Activated T-cell treated with anti-CD3 and anti-CD28 coated beads for 24 hours (primary cell): ENCODE measurements around the gene MICOS13.
A peak's percentile ranks its signal among the peaks of the same experiment; 100 is the strongest.

Experiments used
- DNase-seq: peaks from one replicate; pipeline ENCODE4 v3.0.0-alpha.2; 2020; ENCODE audit warnings: low read depth

MICOS13 gene

DNA sequence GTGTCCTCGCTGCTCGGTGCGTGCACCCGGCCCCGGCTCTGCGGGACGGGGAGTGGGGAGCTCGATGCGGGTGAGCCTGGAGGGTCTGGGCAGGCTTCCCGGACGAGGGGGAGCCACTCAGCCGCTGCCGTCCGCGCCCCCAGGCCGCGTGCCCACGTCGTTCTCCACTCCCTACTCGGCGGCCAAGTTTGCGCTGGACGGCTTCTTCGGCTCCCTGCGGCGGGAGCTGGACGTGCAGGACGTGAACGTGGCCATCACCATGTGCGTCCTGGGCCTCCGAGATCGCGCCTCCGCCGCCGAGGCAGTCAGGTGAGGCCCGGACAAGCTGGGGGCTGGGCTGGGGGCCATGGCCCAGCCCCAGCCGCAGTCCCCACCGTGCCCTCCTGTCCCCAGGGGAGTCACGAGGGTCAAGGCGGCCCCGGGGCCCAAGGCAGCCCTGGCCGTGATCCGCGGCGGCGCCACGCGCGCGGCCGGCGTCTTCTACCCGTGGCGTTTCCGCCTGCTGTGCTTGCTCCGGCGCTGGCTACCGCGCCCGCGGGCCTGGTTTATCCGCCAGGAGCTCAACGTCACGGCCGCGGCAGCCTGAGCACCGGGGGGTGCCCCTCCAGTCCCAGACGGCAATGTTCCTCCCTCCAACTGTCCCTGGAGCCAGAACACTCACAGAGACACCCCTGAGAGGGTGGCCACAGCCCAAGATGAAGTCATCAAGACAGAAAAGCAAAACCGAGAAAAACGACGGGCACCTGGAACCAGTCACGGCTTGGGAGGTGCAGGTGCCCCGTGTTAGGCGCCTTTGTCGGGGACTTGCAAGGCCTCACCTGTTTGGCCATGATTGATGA, 7.3 kb upstream of the MICOS13 start:
- no peak for DNase-seq

DNA sequence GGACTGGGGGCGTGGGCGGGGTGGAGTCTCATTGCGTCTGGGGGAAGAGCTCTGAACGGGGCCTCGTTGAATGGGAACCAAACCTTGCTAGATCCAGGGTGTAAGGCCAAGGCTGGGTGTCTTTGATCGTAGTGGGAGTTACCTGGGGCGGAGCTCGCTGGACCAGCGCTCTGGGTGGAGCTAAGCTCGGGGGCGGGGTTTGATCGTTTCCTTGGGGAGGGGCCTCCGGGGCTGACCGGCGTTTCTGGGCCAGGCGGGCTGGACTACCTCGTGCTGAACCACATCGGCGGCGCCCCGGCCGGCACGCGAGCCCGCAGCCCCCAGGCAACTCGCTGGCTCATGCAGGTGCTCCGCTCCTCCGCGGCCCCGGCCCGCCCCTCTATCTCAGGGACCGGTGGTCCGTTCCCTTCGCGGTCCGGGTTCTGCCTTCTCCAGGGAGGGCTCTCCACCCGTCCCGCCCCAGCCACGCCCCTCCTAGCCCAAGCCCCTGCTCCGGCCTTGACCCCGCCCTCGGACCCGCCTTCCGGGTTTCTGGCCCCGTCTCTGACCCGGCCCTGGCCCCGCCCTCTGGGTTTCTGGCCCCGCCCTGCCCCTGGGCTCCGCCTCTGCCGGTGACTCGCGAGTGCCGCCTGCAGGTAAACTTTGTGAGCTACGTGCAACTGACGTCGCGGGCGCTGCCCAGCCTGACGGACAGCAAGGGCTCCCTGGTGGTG, 6.5 kb upstream of the MICOS13 start:
- peak; percentile 99 for DNase-seq

DNA sequence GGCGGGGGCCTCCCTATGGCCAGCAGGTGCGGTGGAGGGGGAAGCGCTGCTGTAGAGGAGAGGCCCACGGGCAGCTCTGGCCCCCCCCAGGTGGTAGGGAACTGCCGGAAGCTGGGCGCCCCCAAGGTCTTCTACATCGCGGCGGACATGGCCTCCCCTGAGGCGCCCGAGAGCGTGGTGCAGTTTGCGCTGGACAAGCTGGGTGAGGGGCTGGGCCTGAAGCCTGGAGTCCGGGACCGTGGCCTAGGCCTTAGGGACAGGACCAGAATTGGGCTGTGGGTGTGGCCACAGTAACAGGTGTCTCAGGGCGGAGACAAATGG, 6.0 kb upstream of the MICOS13 start:
- DNase-seq: no peak

DNA sequence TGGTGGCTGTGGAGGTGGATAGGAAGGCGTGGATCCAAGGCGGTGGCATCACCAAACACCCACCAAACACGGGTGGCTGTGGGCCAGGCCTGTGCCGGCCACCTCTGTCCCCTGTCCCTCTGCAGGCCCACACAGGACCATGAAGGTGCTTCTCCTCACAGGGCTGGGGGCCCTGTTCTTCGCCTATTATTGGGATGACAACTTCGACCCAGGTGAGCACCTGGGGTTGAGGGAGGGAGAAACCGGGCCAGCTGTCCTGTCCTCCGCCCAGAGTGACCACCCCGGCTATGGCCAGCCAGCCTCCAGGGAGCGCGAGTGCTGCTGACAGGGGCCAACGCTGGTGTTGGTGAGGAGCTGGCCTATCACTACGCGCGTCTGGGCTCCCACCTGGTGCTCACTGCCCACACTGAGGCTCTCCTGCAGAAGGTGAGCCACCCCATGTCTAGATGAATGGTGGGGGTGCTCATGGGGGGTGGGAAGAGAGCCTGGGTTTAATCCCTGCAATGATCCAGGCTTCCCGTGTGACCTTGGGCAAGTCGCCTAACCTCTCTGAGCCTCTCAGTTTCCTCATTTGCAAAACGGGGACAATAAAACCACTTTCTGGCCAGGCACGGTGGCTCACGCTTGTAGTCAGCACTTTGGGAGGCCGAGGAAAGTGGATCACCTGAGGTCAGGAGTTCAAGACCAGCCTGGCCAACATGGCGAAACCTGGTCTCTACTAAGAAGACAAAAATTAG, 4.5 kb upstream of the MICOS13 start:
- no peak for DNase-seq

DNA sequence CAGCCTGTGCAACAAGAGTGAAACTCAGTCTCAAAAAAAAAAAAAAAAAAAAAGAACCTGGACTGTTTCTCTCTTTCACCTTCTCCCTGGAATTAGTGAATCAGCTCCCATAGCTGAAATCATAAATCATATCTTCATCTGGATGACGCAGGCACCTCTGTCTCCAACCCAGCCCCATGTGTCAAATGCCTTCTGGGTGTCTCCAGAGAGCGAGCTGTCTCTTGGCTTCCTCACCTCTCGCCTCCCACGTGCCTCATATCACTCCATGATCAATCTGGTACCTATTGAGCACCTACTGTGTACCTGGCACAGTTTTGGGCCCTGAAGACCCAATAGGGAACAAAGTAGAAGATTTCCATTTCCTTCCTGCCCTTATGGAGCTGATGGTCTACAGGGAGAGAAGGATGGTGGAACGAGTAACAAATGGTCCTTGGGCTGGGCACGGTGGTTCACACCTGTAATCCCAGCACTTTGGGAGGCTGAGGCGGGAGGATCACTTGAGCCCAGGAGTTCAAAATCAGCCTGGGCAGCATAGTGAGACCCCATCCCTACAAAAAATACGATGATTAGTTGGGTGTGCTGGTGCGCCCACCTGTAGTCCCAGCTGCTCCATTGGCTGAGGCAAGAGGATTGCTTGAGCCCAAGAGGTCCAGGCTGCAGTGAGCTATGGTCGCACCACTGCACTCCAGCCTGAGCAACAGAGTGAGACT, 3.0 kb upstream of the MICOS13 start:
- no peak for DNase-seq

DNA sequence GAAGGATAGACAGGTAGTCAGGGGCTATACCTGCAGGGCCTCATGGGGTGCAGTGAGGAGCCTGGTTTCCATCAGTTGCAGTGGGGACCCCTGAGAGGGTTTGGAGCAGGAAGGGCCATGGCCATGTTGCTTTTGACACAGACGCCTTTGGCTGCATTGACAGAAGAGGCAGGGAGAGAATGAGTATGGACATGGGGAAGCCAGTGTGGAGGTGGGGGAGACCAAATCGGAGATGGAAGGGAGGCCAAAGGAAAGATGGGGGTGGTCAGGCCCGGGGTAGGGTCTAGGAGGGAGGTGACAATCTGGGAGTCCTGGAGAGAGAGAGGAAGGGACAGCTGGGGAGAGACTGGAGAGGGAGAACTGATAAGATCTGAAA, 1.8 kb upstream of the MICOS13 start:
- no peak for DNase-seq

DNA sequence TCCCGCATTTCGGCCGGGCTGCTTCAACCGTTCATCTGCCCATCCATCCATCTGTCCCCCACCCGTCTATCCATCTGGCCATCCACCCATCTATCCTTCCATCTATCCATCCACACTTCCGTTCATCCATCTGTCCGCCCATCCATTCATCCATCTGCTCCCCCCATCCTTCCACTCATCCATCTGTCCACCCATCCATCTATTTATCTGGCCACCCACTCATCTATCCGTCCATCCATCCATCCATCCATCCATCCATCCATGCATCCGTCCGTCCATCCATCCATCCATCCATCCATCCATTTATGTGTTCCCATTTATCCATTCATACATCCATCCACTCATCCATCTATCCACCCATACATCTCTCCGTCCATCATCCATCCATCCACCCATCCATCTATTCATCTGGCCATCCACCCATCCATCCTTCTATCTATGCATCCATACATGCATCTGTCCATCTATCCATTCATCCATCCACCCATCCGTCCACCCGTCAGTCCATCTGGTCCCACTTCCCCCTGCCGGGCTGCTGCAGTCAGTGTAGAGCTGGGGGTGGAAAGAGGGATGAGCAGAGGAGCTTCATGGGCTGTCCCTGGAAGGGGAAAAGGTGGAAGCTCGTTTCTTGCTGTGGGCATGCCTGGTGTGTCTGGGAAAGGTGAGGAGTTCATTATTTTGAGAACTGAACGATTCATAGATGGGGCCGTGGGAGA, 1.2 kb upstream of the MICOS13 start:
- DNase-seq: no peak

DNA sequence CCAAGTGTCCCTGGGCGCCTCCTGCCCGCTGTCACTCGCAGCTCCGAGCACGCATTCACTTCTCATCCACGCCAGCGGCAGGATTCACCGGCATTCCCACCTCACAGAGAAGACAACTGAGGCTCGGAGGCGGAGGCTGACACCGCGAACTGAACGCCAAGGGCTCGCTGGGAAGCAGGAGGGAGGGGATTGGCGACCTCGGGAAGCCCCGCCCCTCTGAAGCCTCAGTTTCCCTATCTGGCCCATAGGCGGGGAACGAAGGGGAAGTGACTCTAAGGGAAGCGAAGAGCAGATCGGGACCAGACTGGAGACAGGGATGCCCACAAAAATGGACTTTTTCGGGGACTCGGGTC, 256 bp downstream of the MICOS13 start:
- DNase-seq: no peak

DNA sequence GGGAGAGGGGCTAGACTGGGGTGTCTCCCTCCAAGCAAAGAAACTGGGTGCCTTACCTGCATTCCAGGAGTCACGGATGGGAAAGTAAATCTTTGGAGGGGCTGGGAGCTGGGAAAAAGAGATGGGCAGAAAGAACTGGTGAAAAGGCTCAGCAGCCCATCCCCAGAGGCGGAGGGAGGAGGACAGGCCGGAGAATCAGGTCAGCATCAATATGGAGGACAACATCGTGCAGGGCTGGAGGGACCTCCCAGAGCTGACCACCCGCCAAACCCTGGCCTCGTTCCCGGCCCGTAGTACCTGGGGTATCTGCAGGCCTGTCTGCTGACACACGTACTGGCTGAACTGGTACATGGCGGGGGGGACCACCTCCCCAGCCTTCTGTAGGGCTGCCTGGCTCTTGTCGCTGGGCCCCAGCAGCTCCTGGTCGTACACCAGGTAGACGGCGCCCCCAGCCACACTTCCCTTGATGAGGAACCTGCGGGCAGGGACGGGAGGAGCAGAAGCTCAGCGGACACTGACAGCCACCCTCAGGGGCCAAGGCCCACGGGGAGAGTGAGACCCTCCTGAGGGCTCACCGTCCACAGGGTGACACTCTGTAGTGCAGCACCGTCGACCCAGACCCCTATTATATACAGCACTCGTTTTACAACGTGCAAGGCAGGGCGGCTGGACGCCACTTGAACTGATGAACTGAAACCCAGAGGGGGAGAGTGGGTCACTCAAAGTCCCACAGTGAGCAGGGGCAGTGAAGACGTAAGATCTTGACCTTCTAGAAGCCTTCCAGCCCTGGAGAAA, 830 bp downstream of the MICOS13 start:
- DNase-seq: no peak

DNA sequence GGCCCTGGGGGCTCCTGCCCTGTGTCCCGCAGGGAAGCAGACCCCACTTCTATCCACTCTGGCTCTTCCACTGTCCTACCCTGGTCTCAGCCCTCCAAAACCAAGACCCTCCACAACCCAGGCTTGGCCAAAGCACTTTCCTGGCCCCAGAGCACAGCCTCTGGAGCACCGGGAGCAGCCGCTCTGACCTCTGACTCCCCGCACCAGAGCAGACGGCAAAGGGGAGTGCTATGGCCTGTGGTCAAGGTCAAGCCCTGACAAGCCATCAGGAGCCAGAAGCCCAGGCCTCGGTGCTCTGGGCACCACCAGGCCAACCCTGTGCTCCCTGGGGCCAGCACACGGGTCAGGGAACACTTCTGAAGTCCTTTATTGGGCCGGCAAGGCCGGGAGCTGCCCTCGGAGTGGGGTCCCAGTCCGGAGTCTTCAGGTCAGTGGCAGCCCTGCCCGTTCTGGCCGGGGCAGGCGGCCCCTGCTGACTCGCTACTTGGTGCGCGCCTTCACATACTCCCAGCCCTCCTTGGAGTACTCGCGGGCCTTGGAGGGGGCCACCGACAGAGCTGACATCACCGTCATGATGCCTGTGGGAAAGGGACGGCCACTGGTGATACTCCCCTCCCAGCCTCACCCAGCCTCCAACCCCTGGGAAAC, 2.1 kb downstream of the MICOS13 start:
- DNase-seq: no peak

DNA sequence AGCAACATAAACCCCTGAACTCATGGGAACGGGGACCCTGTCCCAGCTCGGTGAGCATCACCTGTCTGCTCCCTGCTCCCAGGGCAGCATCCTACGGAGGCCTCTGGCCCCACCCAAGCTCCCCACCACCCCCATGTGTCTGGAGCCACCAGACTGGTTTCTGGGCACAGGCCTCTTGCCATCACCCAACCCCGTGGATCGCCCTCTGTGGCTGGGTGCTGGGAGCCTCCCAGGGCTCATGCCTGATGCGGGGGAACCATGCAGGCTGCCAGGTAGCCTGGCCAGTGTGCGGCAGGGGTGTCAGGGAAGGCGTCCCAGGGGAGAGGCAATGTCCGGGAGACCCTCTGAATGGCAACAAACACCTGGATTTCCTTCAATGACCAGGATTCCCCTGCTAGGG, 2.7 kb downstream of the MICOS13 start:
- no peak for DNase-seq

DNA sequence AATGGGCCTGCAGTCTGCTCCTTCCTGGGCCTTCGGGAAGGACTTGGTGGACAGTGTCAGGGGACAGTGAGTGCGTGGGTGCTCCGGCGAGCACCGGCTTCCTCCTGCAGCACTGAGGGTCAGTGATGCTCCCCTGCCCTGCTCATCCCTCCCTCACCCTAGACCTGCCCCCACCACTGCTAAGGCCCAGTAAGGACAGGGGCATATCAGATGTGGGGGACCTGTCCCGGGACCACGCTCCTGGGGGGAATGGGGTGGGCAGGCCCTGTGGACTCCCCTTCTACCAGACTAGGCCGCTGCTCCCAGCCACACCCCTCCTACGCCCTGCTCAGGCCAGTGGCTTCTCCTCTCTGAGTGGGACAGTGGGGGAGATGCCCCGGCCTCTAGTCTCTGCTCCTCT, 3.2 kb downstream of the MICOS13 start:
- no peak for DNase-seq

DNA sequence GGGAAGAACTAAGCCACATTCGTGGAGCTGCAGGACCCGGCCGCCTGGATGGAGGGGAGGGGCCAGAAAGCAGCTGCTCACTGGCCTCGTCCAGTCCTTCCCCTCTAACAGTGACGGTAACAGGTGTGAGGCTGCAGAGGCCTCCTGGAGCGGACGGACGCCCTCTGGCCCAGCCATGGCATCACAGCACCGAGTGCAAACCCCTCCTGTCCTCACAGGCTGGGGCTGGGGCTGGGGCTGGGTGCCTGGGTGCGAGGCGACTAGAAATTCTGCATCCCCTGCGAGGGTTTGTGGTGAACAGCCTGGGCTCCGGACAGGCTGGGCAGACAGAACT, 3.6 kb downstream of the MICOS13 start:
- DNase-seq: no peak

DNA sequence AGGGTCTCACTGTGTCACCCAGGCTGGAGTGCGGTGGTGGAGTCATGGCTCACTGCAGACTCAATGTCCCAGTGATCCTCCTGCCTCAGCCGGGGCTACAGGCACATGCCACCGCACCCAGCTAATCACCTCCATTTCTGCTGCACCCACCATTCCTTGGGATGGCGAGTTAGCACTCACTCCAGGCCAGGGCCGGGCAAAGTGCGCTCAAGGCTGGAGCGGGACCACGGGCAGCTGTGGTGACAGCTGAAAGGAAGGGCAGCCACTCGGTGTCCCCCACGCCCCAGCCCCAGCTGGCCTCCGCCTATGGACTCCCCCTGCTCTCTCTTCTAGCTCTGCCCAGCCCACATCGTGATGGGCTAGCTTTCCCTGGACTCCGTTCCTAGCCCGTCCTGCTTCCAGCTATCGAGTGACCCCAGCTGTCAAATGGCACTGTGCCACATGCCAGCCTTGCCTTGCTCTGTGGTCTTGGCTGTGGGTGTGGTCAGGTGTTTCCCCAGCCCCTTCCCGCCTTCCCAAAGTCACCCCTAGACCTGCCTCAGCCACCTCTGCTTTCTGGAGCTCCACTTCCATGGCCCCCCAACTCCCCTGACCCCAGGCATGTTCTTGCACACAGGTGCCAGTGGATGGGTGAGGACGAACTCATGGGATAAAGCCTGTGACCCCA, 4.1 kb downstream of the MICOS13 start:
- no peak for DNase-seq

DNA sequence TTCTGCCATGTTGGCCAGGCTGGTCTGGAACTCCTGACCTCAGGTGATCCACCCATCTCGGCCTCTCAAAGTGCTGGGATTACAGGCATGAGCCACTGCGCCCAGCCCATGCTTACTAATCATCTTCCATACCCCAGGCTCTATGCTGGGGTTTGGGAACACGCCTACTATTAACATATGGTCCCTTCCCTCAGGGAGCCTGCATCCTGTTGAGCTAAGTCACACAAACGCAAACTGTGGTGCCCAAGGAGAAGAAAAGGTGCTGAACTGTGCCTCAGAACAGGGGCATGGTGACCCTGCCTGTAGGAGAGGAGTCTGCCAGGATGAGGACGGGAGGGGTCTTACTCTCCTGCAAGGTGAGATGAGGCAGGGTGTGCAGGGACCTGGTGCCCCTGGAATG, 5.6 kb downstream of the MICOS13 start:
- no peak for DNase-seq

DNA sequence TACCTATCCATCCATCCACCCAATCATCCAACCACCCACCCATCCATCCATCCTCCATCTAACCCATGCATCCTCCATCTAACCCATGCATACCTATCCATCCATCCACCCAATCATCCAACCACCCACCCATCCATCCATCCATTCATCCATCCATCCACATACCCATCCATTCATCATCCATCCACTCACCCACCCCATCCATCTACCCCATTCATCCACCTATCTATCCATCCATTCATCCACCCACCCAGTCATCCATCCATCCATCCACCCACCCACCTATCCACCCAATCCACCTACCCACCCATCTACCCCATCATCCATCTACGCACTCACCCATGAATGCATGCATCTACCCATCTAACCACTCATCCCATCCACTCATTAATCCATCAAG, 6.6 kb downstream of the MICOS13 start:
- no peak for DNase-seq

DNA sequence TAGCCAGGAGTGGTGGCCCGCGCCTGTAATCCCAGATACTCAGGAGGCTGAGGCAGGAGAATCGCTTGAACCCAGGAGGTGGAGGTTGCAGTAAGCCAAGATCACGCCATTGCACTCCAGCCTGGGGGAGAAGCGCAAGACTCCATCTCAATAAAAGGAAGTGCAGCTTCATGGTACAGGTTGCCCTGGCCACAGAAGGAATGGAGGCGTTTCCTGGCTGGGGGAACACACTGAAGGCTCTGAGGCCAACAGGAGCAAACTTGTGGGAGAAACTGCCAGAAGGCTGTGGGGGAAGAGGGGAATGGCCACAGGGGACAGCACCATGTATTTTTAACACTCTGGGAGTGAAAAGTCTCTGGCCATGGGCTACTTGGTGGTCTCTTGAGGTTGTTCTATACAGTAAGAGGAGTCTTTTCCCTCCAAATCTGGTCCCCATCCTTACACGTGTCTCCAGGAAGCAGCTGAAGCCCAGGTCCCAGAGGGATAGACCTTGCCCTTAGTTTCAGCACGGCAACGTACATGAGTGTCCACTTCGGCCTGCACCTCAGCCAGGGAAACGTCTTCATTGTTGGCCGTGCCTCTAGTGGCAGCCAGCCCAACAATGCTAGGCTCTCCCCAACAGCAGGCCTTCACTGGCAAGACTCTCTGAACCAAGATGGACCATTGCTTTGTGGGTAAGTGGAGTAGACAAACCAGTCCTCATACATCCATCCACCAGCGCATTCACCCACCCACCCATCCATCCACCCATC, 7.4 kb downstream of the MICOS13 start:
- no peak for DNase-seq

DNA sequence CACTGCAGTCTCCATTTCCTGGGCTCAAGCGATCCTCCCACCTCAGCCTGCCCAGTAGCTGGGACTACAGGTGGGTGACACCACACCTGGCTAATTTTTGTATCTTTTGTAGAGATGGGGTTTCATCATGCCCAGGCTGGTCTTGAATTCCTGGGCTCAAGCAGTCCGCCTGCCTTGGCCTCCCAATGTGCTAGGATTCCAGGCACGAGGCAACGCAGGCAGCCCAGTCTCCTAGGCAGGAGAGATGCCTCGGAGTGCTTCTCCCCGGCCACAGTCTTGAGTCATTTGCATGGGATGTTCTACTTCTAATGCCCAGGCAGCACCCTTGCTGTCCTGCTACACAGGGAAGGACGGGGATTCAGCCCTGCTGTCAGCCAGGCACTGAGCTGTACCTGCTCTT, 8.7 kb downstream of the MICOS13 start:
- DNase-seq: no peak

DNA sequence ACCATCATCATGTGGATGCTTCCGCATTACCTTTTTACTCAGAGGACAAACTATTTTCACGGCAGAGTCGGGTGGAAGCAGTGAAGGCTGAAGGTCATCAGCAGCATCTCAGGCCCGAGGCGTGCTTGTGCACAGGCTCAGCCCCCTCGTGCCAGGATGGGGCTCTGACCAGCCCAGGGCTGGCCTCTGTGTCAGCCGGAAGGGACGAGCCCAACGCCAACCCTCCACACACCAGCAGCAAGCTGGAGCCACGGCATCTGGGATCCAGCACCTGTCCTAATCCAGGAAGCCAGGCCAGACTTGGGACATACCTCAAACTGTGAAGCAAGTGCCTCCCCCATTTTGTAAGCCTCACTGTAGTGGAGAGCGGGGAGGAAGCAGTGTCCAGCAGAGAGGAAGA, 11.1 kb downstream of the MICOS13 start:
- DNase-seq: no peak
